Activated T-cell treated with anti-CD3 and anti-CD28 coated beads, Interleukin-2, amount 50 U/mL, for 72 hours (primary cell): ENCODE data around the gene CRIP3. TPM values are rescaled to one million over a fixed set of nuclear protein-coding genes. Genes with fewer than 3 reads are reported as not detected.
"Not testable (repeated sequence)": the region's sequence is repeated elsewhere in the genome, so short reads cannot be mapped to it uniquely, and the experiment has no call there.

Experiments used
- ATAC-seq, 2 donors: fragments of 150-1000 bp; cut with Tn5 transposase; replicated peaks in 1 of 2; 2 replicates each; pipeline ENCODE4 v1.10.0; 2021; ENCODE audit warnings: moderate library complexity in 2 of 2, mild to moderate bottlenecking in 1 of 2
- DNase-seq, 2 donors: peaks; one replicate each; pipeline ENCODE4 v3.0.0; 2021 to 2022; ENCODE audit warnings: mixed read lengths in 1 of 2
- H3K27ac Mint-ChIP-seq: one replicate; pipeline ENCODE4 v1.8.0; 2022; ENCODE audit warnings: mild to moderate bottlenecking, moderate library complexity, mixed read lengths
- H3K27me3 Mint-ChIP-seq: one replicate; pipeline ENCODE4 v1.8.0; 2022; ENCODE audit warnings: low read depth, mixed read lengths
- H3K36me3 Mint-ChIP-seq, 2 donors: one replicate each; pipeline ENCODE4 v1.8.0; 2022; ENCODE audit warnings: mixed read lengths in 2 of 2, mild to moderate bottlenecking in 1 of 2; ENCODE audit not compliant: insufficient read depth in 2 of 2
- H3K4me1 Mint-ChIP-seq: one replicate; pipeline ENCODE4 v1.8.0; 2022; ENCODE audit warnings: low read depth, mixed read lengths
- H3K4me3 Mint-ChIP-seq, 2 donors: one replicate each; pipeline ENCODE4 v1.8.0; 2022; ENCODE audit warnings: mild to moderate bottlenecking in 2 of 2, mixed read lengths in 2 of 2, moderate library complexity in 2 of 2
- H3K9me3 Mint-ChIP-seq, 2 donors: one replicate each; pipeline ENCODE4 v1.8.0; 2022; ENCODE audit warnings: mixed read lengths in 2 of 2
- total RNA-seq, 2 donors: library from RNA; stranded (reverse); gene quantifications; one replicate each; pipeline ENCODE4 v1.2.3, GENCODE V29; 2022

The CRIP3 gene, protein sequence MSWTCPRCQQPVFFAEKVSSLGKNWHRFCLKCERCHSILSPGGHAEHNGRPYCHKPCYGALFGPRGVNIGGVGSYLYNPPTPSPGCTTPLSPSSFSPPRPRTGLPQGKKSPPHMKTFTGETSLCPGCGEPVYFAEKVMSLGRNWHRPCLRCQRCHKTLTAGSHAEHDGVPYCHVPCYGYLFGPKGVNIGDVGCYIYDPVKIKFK
- total RNA-seq: under 1 TPM; 0.82 to 0.90 TPM

DNA sequence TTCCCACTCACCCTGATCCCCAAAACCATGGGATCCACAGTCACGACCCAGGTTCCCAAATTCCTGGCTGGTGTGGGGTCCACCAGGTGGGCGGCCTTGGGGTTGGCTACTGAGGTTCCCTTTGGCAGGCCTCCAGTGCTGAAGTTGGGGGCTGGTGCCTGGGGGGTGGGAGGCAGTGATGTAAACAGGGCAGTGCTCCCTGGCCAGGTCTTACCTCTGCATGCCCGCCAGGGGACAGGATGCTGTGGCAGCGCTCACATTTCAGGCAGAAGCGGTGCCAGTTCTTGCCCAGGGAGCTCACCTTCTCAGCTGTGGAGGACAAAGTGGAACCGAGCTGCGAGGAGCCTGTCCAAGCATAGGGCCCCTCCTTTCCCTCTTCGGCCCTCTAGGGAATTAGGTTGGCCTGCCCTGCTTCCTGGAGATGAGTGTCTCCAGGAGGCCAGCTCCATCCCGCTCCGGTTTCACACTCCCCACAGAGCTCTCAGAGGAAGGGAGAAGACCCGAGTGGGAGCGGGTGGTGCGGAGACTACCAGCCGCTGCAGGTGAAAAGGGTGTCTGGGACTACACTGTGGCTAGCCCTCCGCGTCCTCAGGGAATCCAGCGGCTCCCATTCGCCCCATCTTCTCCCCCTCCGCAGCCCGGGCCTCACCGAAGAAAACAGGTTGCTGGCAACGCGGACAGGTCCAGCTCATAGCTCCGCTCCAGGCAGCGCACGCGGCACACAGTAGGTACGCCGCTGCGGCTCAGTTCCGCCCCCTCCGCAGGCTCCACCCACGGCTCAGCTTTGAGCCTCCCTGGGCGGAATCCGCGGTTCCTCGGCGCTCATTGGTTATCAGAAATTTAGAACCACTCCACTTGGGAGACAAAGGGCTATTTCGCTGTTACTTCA lies at the start of gene CRIP3:
CRIP3 (minus strand) TSS at position 726 of the 889 bp plus-strand sequence; CDS start at position 692, 34 bp downstream.
- Mint-ChIP-seq H3K36me3 (no peaks in the 10 kb centered on the region), H3K4me1 (peaks cover 13% of the 10 kb centered on the region), H3K27me3 (peaks cover 8% of the 10 kb centered on the region), H3K27ac (no peak within 1 kb of the TSS), H3K9me3 (no peaks in the 10 kb centered on the region), H3K4me3 (peak within 1 kb of the TSS; percentile 84 to 87)
- peak; percentile 54 to 66 for DNase-seq
- peak; percentile 90 to 94 for ATAC-seq

DNA sequence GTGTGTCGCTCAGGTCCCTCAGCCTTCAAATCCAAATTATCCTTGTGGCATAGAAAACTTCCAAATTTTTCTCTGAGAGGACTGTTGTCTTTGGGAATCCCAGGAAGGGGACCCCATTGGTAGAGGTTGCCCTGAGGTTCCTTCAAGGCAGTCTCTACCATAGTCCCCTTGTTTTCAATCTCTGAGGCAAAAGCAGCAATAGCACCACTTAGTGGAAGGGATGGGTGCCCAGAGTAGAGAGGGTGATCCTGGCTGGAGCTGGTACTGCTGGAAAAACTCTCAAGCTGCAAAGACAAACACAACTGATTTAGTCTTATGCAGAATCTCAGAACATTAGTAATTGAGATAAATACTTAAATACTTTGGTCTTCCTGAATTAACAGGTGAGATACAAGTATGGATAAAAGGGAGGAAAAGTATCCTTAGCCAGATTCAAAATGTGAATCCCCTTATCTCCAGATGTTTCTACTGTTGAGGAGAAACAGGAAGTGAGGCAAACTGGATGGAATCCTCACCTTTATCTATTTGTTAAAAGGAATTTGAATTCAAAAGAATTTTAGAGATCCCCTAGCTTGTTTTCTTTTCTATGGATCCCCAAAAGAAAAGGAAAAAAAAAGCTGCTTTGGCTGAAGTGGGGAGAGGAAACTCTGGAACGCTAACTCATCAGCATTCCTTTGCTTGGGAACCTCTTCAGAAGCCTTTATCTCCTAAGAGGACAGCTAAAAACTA lies 47.4 kb upstream of the CRIP3 start:
- Mint-ChIP-seq H3K4me3 (no peak overlapping the region), H3K27ac (no peak overlapping the region), H3K4me1 (peaks cover 5% of the 10 kb centered on the region), H3K27me3 (no peaks in the 10 kb centered on the region), H3K9me3 (no peaks in the 10 kb centered on the region), H3K36me3 (peaks cover 7 to 11% of the 10 kb centered on the region in 2 donors)
- DNase-seq: no peak
- ATAC-seq: no peak

GRCh38 chr6:43351951-43352350 lies 43.3 kb upstream of the CRIP3 start:
- not testable (repeated sequence) for H3K27ac Mint-ChIP-seq, H3K9me3 Mint-ChIP-seq, ATAC-seq, H3K27me3 Mint-ChIP-seq, H3K4me1 Mint-ChIP-seq, H3K36me3 Mint-ChIP-seq, DNase-seq, H3K4me3 Mint-ChIP-seq

DNA sequence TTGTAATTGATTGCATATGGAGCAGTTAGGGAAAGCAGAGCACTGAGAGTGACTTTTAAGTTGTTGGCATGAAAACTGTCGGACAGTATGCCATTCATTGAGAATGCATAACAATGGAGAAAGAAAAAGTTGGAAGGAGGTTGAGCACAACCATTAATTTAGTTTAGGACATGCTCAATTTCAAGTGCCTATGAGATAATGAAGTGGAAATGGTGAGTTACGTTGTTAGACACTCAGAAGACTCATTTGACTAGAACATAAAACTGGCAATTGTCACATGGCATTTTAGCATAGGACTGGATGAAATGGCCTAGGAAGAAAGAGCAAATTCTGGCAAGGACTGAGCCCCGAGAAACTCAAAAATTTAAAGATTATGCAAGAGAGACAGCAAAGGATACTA lies 38.8 kb upstream of the CRIP3 start:
- no peak for ATAC-seq
- no peak for DNase-seq
- no peak overlapping the region for H3K4me3 Mint-ChIP-seq

GRCh38 chr6:43347021-43347420 lies 38.4 kb upstream of the CRIP3 start:
- Mint-ChIP-seq H3K36me3 (peaks cover 1 to 3% of the 10 kb centered on the region in 2 donors), H3K27me3 (no peaks in the 10 kb centered on the region), H3K27ac (no peak overlapping the region), H3K4me1 (no peaks in the 10 kb centered on the region), H3K4me3 (no peak overlapping the region), H3K9me3 (no peaks in the 10 kb centered on the region)
- no peak for DNase-seq
- no peak for ATAC-seq

More for the DNA sequence above, 38.8 kb upstream of the CRIP3 start:
- Mint-ChIP-seq H3K4me1 (no peaks in the 10 kb centered on the region), H3K27ac (no peak overlapping the region), H3K36me3 (peaks cover 2 to 3% of the 10 kb centered on the region in 2 donors), H3K9me3 (no peaks in the 10 kb centered on the region), H3K27me3 (no peaks in the 10 kb centered on the region)

DNA sequence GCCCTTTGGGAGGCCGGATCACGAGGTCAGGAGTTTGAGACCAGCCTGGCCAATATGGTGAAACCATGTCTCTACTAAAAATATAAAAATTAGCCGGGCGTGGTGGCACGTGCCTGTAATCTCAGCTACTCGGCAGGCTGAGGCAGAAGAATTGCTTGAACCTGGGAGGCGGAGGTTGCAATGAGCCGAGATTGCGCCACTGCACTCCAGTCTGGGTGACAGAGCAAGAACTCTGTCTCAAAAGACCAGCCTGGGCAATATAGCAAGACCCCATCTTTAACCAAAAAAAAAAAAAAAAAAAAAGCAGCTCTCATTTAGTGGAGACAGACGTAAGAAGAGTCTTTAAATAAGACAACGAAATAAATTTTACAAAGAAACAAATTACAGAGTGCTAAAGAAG lies 37.6 kb upstream of the CRIP3 start:
- not testable (repeated sequence) for ATAC-seq, H3K4me1 Mint-ChIP-seq, H3K9me3 Mint-ChIP-seq, H3K27ac Mint-ChIP-seq, H3K27me3 Mint-ChIP-seq, H3K36me3 Mint-ChIP-seq, H3K4me3 Mint-ChIP-seq, DNase-seq

DNA sequence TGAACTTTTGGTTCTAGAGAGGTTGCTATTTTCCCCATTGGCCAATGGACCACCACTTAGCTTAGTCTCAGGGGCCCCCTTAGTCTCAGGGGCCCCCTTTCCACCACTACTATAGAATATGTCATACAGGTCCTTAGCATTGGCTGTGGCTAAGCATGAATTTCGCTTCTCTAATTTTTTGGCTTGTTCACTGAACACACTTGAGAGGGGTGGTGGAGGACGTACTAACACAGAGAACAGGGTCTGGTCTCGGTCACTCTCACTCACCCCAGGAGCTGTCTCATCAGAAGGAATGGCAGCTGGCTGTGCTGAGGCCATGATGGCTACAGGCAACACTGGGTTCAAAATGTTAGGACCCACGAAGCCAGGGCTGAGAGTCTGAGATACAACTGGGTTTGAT lies 30.5 kb upstream of the CRIP3 start:
- no peak overlapping the region for H3K4me3 Mint-ChIP-seq
- DNase-seq (no peak), ATAC-seq (no peak)
- H3K27ac Mint-ChIP-seq: no peak overlapping the region
- peaks cover 9% of the 10 kb centered on the region for H3K4me1 Mint-ChIP-seq
- no peaks in the 10 kb centered on the region for H3K27me3 Mint-ChIP-seq
- no peaks in the 10 kb centered on the region for H3K9me3 Mint-ChIP-seq
- H3K36me3 Mint-ChIP-seq: peaks cover 4 to 12% of the 10 kb centered on the region in 2 donors

DNA sequence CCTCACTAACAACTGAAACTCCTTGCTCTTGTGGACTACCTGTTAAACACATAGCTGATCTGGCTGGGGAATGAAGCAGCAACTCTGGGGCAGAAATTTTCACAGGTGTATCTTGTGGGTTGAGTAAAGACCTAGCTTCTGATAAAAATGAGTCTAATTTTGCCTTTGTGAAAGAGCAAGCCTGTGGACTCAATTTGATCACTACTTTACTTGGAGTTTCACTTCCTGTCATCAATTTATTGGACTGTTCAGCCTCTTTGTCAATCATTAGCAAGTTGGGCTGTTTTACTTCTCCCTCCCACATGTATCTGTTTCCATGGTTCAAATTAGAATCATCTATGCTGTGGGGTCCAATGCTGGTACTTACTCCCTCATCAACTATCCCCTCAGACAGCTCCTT lies 29.6 kb upstream of the CRIP3 start:
- DNase-seq: no peak
- peaks cover 4 to 12% of the 10 kb centered on the region in 2 donors for H3K36me3 Mint-ChIP-seq
- no peak for ATAC-seq
- H3K9me3 Mint-ChIP-seq: no peaks in the 10 kb centered on the region
- H3K27ac Mint-ChIP-seq: peak overlapping the region; percentile 43
- no peaks in the 10 kb centered on the region for H3K27me3 Mint-ChIP-seq
- peaks cover 9% of the 10 kb centered on the region for H3K4me1 Mint-ChIP-seq
- H3K4me3 Mint-ChIP-seq: no peak overlapping the region

DNA sequence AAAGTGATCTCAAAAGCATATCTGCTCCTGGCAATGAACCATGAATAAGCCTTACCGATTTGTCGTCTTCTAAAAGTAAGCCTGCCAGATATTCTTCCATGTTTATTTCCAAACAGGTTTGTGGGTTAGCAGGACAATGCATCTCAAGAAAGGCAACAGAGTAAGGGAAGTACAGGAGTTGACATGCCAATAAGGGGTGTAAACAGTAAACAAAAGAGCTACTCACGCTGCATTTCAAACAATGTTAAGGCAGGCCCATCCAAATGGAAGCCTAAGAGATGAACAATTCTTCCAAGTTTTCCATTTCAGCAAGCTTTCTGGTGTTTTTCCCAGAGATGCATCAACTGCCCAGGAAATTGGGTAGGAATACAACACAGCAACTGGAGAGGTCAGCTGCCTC lies 27.8 kb upstream of the CRIP3 start:
- no peak for DNase-seq

DNA sequence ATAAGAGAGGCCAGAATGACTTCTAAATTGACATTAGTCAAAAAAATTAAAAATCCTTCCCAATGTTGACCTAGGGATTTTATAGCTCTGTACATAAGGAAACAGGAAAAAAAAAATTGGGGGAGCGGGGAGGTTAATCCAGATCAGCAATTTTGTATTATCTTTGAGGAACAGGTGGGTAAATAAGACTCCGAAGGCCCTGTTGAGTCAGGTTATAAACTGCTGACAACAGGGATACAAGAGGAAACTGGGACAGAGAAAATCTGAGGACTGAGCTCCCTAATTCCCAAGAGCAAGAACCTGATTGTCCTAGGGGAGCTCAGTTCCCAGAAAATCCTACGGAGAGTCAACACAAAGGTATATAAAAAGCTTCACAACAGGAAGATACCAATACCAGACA lies 26.8 kb upstream of the CRIP3 start:
- no peaks in the 10 kb centered on the region for H3K27me3 Mint-ChIP-seq
- H3K9me3 Mint-ChIP-seq: no peaks in the 10 kb centered on the region
- DNase-seq (no peak), ATAC-seq (no peak)
- H3K4me3 Mint-ChIP-seq: no peak overlapping the region
- H3K27ac Mint-ChIP-seq: no peak overlapping the region
- H3K36me3 Mint-ChIP-seq: peaks cover 4 to 8% of the 10 kb centered on the region in 2 donors
- peaks cover 21% of the 10 kb centered on the region for H3K4me1 Mint-ChIP-seq

More for the DNA sequence above, 27.8 kb upstream of the CRIP3 start:
- Mint-ChIP-seq H3K27ac (no peak overlapping the region), H3K4me1 (peaks cover 16% of the 10 kb centered on the region), H3K9me3 (no peaks in the 10 kb centered on the region), H3K4me3 (no peak overlapping the region), H3K27me3 (no peaks in the 10 kb centered on the region), H3K36me3 (peaks cover 4 to 10% of the 10 kb centered on the region in 2 donors)
- ATAC-seq: no peak

DNA sequence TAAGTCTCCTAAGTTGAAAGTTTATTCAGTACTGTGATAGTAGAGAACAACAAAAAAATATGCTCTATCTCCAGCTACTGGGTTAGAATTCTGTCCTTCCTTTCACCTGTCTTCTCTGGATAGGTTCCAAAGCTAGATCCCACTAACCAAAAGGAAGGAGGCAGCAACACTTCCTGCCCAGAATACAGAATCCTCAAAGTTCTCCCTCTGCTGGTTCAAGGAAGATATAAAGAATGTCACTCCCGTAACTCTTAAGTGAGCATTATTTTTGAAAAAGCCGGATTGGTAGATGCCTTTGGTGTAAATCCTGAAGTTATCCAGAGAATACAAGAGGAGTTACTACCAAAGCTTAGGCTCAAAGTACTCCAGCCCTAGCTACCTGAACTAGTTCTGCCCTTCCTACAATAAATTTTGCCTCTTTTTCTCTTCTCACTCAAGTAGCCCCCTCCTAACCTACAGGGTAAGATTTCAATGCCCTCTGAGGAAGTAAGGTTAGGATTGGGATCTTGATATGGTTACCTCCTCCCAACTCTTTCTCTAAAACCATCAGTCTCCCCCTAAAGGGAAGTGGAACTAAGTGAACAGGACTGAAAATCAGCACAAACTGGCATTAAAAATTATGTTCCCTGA lies 26.0 kb upstream of the CRIP3 start:
- Mint-ChIP-seq H3K9me3 (no peaks in the 10 kb centered on the region), H3K4me1 (peaks cover 21% of the 10 kb centered on the region), H3K4me3 (no peak overlapping the region), H3K27ac (peak overlapping the region; percentile 36), H3K36me3 (peaks cover 2 to 3% of the 10 kb centered on the region in 2 donors), H3K27me3 (no peaks in the 10 kb centered on the region)
- DNase-seq (no peak), ATAC-seq (no peak)

DNA sequence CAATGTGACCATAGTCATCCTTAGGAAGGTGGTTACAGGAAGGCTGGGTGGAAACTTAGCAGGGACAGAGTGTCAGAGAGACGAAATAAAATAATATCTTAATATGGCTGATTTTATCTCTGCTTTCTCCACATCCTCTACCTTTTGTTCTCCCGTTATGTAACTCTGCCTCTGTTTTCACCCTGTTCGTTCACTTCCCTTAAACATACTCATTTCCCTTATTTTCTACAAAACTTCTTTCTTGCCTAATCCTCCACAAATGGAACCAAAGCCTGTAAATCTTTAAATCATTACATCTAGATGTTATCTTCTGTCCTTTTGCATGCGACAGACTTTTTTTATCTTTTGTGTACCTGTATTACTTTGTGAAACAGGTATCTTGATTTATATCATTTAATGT lies 23.3 kb upstream of the CRIP3 start:
- DNase-seq: no peak
- Mint-ChIP-seq H3K27me3 (no peaks in the 10 kb centered on the region), H3K4me3 (peak overlapping the region in 1 of 2 donors; percentile 7), H3K27ac (peak overlapping the region; percentile 59), H3K36me3 (no peaks in the 10 kb centered on the region), H3K4me1 (peaks cover 12% of the 10 kb centered on the region), H3K9me3 (no peaks in the 10 kb centered on the region)
- no peak for ATAC-seq

DNA sequence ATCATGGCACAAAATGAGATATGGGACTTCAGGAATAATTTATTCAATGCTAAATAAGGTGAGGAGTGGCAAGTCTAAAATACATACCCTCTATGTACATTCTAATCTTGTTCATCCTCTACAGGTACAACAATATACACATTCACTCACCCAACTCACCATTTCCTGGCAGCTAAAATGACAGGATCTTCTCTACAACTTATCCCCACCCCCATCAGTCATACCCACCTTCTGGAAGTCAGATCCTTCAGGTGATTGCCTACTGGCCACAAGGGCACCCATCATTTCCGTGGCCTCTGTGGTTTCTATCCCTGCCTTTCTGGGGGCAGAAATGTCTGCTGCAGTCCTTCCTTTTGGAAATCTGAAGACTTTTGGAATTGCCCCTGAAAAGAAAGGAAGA lies 22.8 kb upstream of the CRIP3 start:
- Mint-ChIP-seq H3K27me3 (no peaks in the 10 kb centered on the region), H3K4me3 (no peak overlapping the region), H3K36me3 (no peaks in the 10 kb centered on the region), H3K9me3 (no peaks in the 10 kb centered on the region), H3K27ac (no peak overlapping the region), H3K4me1 (peaks cover 12% of the 10 kb centered on the region)
- peak in 1 of 2 donors; percentile 35 for ATAC-seq
- no peak for DNase-seq
